ENCODE measurements around the gene RELL1. TPM values are rescaled to one million over a fixed set of nuclear protein-coding genes. Genes with fewer than 3 reads are reported as not detected.
A peak's percentile ranks its signal among the peaks of the same experiment; 100 is the strongest.

Gene RELL1
- total RNA-seq, 2 donors from 2014 or later: 53.7 to 75.0 TPM

DNA sequence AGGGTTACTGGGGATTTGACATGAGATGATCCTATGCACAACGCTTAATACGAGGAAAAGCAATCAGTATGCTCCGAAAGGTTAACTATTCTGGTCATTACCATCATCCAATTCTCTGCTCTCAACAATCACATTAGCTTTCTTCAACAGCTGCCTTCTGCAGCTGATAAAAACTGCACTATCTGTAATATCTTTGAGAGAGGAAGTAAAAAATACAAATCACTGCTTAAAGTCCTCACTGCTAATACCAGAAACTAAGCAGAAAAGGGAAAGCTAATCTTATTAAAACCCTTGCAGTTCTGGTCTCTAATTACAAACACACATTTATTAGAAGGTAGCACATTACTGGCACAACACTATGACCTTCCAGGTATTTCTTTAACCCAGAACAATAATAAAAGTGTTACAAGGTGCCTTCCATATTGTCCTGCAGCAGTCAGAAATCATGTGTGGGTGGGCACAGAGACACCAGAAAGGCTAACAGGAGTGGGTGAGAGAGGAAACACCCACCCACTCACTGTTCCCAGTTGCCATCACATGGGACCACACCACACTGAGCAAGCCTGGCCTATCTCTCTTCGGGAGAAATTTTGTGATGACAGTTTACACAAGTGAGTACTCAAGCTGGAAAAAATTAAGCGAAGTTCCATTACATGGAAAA, 71.0 kb downstream of the RELL1 start:
- intact Hi-C loops (cut with DNase I, micrococcal nuclease): no loop called here
- peak; percentile 21 for ATAC-seq
- no peak for DNase-seq

- DNase-seq (no peak), ATAC-seq (no peak)
- intact Hi-C loops (cut with DNase I, micrococcal nuclease): no loop called here
Measured at GRCh38 chr4:37612811-37613210, 73.4 kb downstream of the RELL1 start.

DNA sequence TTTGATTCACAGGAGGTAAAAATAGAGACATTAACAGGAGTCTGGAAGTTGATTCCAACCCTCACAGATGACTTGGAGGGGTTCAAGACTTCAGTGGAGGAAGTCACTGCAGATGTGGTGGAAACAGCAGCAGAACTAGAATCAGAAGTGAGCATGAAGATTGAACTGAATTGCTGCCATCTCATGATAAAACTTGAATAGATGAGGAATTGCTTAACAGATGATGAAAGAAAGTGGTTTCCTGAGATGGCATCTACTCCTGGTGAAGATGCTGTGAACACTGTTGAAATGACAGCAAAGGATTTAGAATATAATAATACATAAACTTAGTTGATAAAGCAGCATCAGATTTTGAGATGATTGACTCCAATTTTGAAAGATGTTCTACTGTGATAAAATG, 76.5 kb downstream of the RELL1 start:
- intact Hi-C loops (cut with DNase I, micrococcal nuclease): loop anchor here in 1 of 2 donors (5.0 to 10.0 kb wide), 2 partner anchors 188 to 425 kb away; no protein-coding TSS in a partner anchor
- DNase-seq: no peak
- no peak for ATAC-seq

DNA sequence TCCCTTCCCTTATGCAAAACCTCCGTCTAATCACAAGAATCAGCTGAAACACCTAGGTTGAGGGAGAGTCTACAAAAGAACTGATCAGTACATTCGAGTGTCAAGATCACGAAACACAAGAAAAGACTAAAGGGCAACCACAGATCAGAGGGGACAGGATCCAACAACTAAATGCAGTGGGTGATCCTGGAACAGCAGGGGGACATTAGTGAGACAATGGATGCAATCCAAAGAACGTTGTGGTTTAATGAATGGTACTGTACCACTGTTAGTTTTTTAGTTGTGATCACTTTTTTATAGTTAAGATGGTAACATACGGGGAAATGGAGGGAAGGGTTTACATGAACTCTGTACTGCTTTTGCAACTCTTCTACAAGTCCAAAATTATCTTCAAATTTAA, 79.2 kb downstream of the RELL1 start:
- no peak for ATAC-seq
- intact Hi-C loops (cut with DNase I, micrococcal nuclease): loop anchor here in 1 of 2 donors (5.0 to 10.0 kb wide), 2 partner anchors 190 to 428 kb away; no protein-coding TSS in a partner anchor
- DNase-seq: no peak

GRCh38 chr4:37605843-37606565, 80.2 kb downstream of the RELL1 start:
- ATAC-seq: no peak
- no peak for DNase-seq
- intact Hi-C loops (cut with DNase I, micrococcal nuclease): loop anchor here in 1 of 2 donors (5.0 to 10.0 kb wide), 2 partner anchors 191 to 429 kb away; no protein-coding TSS in a partner anchor

- DNase-seq: no peak
- intact Hi-C loops (cut with DNase I, micrococcal nuclease): loop anchor here in 1 of 2 donors (10.0 kb wide), 1 partner anchor 430 kb away; no protein-coding TSS in a partner anchor
- no peak for ATAC-seq
Measured at GRCh38 chr4:37604461-37604860, 81.7 kb downstream of the RELL1 start.

DNA sequence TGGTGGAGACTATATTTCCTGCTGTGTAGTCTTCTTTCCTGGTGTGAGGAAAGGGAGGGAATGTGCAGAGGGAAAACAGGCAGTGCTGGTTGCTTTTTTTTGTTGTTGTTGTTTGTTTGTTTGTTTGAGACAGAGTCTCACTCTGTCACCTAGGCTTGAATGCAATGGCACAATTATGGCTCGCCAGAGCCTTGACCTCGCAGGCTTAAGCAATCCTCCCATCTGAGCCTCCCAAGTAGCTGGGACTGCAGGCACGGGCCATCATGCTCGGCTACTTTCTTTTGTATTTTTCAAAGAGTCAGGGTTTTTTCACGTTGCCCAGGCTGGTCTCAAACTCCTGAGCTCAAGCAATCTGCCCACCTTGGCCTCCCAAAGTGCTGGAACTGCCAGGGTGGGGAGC, 82.5 kb downstream of the RELL1 start:
- ATAC-seq (no peak), DNase-seq (no peak)
- intact Hi-C loops (cut with DNase I, micrococcal nuclease): loop anchor here in 1 of 2 donors (10.0 kb wide), 1 partner anchor 431 kb away; no protein-coding TSS in a partner anchor

GRCh38 chr4:37603070-37603468, 83.1 kb downstream of the RELL1 start:
- peak; percentile 71 to 83 for DNase-seq
- ATAC-seq: peak; percentile 74
- intact Hi-C loops (cut with DNase I, micrococcal nuclease): loop anchor here in 1 of 2 donors (10.0 kb wide), 1 partner anchor 432 kb away; no protein-coding TSS in a partner anchor

DNA sequence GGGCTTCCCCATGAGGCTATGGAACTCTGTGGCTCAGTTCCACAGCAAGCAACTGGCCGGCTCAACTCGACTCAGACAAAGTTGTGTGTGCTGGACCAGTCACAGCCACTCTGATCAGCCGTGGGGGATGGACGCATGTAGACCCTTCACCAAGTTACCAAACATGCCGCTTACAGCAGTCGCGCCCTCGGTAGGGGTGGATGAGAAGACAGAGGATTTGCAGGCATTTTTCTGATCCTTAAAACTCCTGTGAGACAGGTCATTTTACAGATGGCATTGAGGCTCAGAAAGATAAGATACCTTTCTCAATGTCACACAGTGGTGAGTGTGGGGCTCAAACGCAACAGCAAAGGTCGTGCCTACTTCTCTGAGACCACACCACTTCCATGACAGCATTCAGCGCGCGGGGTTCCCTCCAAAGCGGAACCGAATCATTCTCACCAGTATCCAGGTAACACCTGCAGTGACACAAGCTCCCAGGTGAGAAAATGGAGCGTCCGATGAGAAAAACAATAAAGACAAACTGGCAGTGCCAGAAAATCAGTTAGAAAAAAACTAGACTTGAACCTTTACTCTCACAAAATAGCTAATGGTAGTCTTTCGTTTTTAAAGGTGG, 83.6 kb downstream of the RELL1 start:
- intact Hi-C loops (cut with DNase I, micrococcal nuclease): loop anchor here in 1 of 2 donors (10.0 kb wide), 1 partner anchor 432 kb away; no protein-coding TSS in a partner anchor
- no peak for ATAC-seq
- DNase-seq: no peak

- ATAC-seq (peak; percentile 41), DNase-seq (peak; percentile 34 to 56)
- intact Hi-C loops (cut with DNase I, micrococcal nuclease): loop anchor here in 1 of 2 donors (10.0 kb wide), 1 partner anchor 433 kb away; no protein-coding TSS in a partner anchor
Measured at GRCh38 chr4:37601531-37601930, 84.6 kb downstream of the RELL1 start.

GRCh38 chr4:37599092-37599790, 86.9 kb downstream of the RELL1 start:
- intact Hi-C loops (cut with DNase I, micrococcal nuclease): loop anchor here in 1 of 2 donors (5.0 kb wide), 1 partner anchor 193 kb away; no protein-coding TSS in a partner anchor
- DNase-seq: no peak
- peak; percentile 61 for ATAC-seq

DNA sequence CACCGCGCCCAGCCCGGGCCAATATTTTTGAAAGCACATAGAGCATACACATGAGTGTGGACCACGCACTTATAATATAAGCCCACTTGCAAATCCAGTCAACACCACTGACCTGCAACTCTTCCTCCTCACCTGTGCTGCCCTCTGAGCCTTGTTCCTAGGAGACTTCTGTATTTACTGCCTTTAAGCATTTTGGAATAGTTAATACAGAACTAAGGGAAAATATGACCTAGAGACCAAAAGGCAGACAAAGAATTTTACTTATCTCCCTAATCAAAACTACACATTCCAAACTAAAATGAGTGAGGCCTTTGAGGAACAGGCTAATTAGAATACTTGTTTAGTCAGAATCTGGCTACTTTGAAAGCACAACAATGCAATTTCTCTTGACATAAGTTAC, 89.1 kb downstream of the RELL1 start:
- DNase-seq: no peak
- intact Hi-C loops (cut with DNase I, micrococcal nuclease): loop anchor here in 1 of 2 donors (5.0 kb wide), 1 partner anchor 195 kb away; no protein-coding TSS in a partner anchor
- no peak for ATAC-seq

- DNase-seq (peak in 1 of 2 donors; percentile 55), ATAC-seq (peak; percentile 47)
- intact Hi-C loops (cut with DNase I, micrococcal nuclease): loop anchor here in 1 of 2 donors (5.0 kb wide), 1 partner anchor 196 kb away; no protein-coding TSS in a partner anchor
Measured at GRCh38 chr4:37595875-37596680, 90.1 kb downstream of the RELL1 start.

- intact Hi-C loops (cut with DNase I, micrococcal nuclease): no loop called here
- DNase-seq (no peak), ATAC-seq (peak; percentile 44)
Measured at GRCh38 chr4:37594099-37594498, 92.1 kb downstream of the RELL1 start.

DNA sequence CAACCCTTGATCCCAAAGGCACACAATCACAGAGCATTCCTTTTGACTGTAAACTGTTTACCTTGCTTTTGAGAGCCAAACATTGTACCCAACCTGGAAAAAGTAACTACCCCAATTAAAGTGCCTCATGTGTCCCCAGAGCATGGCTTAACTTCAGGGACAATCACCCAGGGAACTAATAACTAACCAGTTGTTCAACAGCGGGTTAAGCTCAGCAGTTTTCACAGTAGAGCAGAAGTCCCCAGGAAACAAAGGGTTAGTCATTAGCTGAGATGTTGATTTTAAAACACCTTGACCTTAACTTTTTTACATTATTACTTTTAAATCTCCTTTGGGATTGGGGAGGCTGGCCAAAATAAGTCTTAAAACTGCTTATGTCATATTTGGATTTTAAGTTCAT, 94.8 kb downstream of the RELL1 start:
- DNase-seq (no peak), ATAC-seq (no peak)
- intact Hi-C loops (cut with DNase I, micrococcal nuclease): no loop called here

GRCh38 chr4:37590016-37590415, 96.2 kb downstream of the RELL1 start:
- intact Hi-C loops (cut with DNase I, micrococcal nuclease): no loop called here
- ATAC-seq: no peak
- no peak for DNase-seq

GRCh38 chr4:37588150-37588549, 98.0 kb downstream of the RELL1 start:
- ATAC-seq: no peak
- intact Hi-C loops (cut with DNase I, micrococcal nuclease): no loop called here
- no peak for DNase-seq

GRCh38 chr4:37586194-37586593, 100.0 kb downstream of the RELL1 start:
- intact Hi-C loops (cut with DNase I, micrococcal nuclease): no loop called here
- ATAC-seq: no peak
- DNase-seq: no peak
